ENCODE results near the gene PLA2G4F.

The PLA2G4F gene

GRCh38 chr15:42131826-42132806 is 24.3 kb downstream of the PLA2G4F start:
- DNase-seq (ENCODE audit: extremely low spot score), result no peak
- ChIA-PET POLR2A (interaction anchor here (0.6 kb wide), 1 partner anchor 104 kb away, joined by 3 read pairs; no protein-coding TSS in a partner anchor), CTCF (interaction anchor here (0.9 to 2.9 kb wide), 3 partner anchors 14 to 48 kb away, joined by 3 to 17 read pairs (median 4); no protein-coding TSS in a partner anchor)
- TF ChIP-seq, protein P1, sequence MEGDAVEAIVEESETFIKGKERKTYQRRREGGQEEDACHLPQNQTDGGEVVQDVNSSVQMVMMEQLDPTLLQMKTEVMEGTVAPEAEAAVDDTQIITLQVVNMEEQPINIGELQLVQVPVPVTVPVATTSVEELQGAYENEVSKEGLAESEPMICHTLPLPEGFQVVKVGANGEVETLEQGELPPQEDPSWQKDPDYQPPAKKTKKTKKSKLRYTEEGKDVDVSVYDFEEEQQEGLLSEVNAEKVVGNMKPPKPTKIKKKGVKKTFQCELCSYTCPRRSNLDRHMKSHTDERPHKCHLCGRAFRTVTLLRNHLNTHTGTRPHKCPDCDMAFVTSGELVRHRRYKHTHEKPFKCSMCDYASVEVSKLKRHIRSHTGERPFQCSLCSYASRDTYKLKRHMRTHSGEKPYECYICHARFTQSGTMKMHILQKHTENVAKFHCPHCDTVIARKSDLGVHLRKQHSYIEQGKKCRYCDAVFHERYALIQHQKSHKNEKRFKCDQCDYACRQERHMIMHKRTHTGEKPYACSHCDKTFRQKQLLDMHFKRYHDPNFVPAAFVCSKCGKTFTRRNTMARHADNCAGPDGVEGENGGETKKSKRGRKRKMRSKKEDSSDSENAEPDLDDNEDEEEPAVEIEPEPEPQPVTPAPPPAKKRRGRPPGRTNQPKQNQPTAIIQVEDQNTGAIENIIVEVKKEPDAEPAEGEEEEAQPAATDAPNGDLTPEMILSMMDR (IDR thresholded peaks at IDR 0.05; ENCODE audit: control extremely low read depth, extremely low read depth, low read depth, missing control alignments), result no peak

DNA sequence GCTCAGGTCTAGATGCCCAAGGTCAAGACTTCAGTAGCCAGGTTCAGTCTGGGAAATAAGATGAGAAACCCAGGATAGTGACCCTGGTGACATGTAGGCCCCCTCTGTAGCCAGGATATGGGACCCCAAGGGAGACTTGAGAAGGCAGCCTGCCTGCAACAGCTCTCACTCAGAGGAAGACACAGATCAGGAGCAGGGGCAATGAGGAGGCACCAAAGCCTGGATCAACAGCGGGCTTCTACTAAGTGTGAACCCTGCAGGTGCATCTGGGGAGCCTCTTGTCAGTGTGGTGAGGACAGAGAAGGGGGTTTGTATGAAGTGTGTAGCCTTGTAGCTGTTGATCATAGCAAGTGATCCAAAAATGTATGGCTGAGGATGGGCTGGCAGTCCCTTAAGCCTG is 25.4 kb downstream of the PLA2G4F start:
- no peak for DNase-seq (ENCODE audit: extremely low spot score)
- TF ChIP-seq, protein P1 (IDR thresholded peaks at IDR 0.05; ENCODE audit: control extremely low read depth, extremely low read depth, low read depth, missing control alignments), result no peak
- CTCF ChIA-PET, result interaction anchor here (0.9 to 2.9 kb wide), 7 partner anchors 8 to 142 kb away, joined by 3 to 17 read pairs (median 3); no protein-coding TSS in a partner anchor
- POLR2A ChIA-PET, result no interaction called here

GRCh38 chr15:42130246-42130986 is 26.0 kb downstream of the PLA2G4F start:
- ChIA-PET POLR2A (no interaction called here), CTCF (interaction anchor here (0.7 to 2.9 kb wide), 10 partner anchors 8 to 142 kb away, joined by 3 to 17 read pairs (median 3); no protein-coding TSS in a partner anchor)
- no peak for DNase-seq (ENCODE audit: extremely low spot score)
- TF ChIP-seq, protein P1 (IDR thresholded peaks at IDR 0.05; ENCODE audit: control extremely low read depth, extremely low read depth, low read depth, missing control alignments), result no peak

- POLR2A ChIA-PET, result no interaction called here
- CTCF ChIA-PET, result interaction anchor here (1.1 to 2.9 kb wide), 4 partner anchors 10 to 45 kb away, joined by 3 to 17 read pairs (median 5); no protein-coding TSS in a partner anchor
- DNase-seq (ENCODE audit: extremely low spot score), result no peak
- TF ChIP-seq, protein P1 (IDR thresholded peaks at IDR 0.05; ENCODE audit: control extremely low read depth, extremely low read depth, low read depth, missing control alignments), result no peak
These were observed 27.1 kb downstream of the PLA2G4F start for GRCh38 chr15:42129364-42129763.

- ChIA-PET POLR2A (no interaction called here), CTCF (interaction anchor here (1.1 to 1.7 kb wide), 3 partner anchors 10 to 44 kb away, joined by 4 to 6 read pairs (median 4); no protein-coding TSS in a partner anchor)
- DNase-seq (ENCODE audit: extremely low spot score), result no peak
- TF ChIP-seq, protein P1 (IDR thresholded peaks at IDR 0.05; ENCODE audit: control extremely low read depth, extremely low read depth, low read depth, missing control alignments), result no peak
These were observed 28.0 kb downstream of the PLA2G4F start for GRCh38 chr15:42128476-42128875.

DNA sequence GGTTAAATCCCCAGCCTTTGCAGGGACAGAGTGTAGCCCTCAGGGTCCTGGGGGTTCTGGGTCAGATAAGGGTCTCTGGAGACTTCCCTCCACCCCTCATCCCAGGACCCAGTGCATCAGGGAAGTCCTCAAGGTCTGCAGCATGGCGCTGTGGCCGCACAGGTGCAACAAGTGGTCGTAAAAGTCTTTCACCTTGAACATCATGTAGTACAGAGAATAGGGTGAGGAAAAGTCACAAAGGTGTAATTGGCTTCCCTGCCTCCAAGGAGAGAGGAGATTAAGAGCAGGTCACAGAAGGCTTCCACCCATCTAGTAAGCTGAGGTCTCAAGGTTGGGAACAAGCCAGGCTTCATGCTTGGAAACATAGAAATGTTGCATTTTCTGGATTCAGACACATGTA is 32.9 kb downstream of the PLA2G4F start:
- no peak for DNase-seq (ENCODE audit: extremely low spot score)
- TF ChIP-seq, protein P1 (IDR thresholded peaks at IDR 0.05; ENCODE audit: control extremely low read depth, extremely low read depth, low read depth, missing control alignments), result no peak
- CTCF ChIA-PET, result no interaction called here
- POLR2A ChIA-PET, result no interaction called here
